ENCODE measurements around the gene NFATC1.

NFATC1 gene

GRCh38 chr18:79389689-79390088 is 6.0 kb upstream of the NFATC1 start:
- DNase-seq (ENCODE audit: low read depth in 2 of 2): no peak

GRCh38 chr18:79392226-79392625 is 3.5 kb upstream of the NFATC1 start:
- no peak for DNase-seq (ENCODE audit: low read depth in 2 of 2)

GRCh38 chr18:79393181-79393634 is 2.5 kb upstream of the NFATC1 start:
- no peak for DNase-seq (ENCODE audit: low read depth in 2 of 2)

- DNase-seq (ENCODE audit: low read depth in 2 of 2): no peak
Observed at GRCh38 chr18:79393635-79394533, 1.8 kb upstream of the NFATC1 start.

GRCh38 chr18:79394534-79395307 is 1.0 kb upstream of the NFATC1 start:
- peak; percentile 63 to 68 for DNase-seq (ENCODE audit: low read depth in 2 of 2)

GRCh38 chr18:79395308-79395640 is 456 bp upstream of the NFATC1 start:
- no peak for DNase-seq (ENCODE audit: low read depth in 2 of 2)

GRCh38 chr18:79396431-79397246 is 909 bp downstream of the NFATC1 start:
- DNase-seq (ENCODE audit: low read depth in 2 of 2): no peak

GRCh38 chr18:79397247-79397829 is 1.6 kb downstream of the NFATC1 start:
- no peak for DNase-seq (ENCODE audit: low read depth in 2 of 2)

GRCh38 chr18:79397830-79398761 is 2.4 kb downstream of the NFATC1 start:
- no peak for DNase-seq (ENCODE audit: low read depth in 2 of 2)

- no peak for DNase-seq (ENCODE audit: low read depth in 2 of 2)
Observed at GRCh38 chr18:79399275-79400081, 3.7 kb downstream of the NFATC1 start.

GRCh38 chr18:79400091-79400590 is 4.4 kb downstream of the NFATC1 start:
- peak in 1 of 2 donors; percentile 44 for DNase-seq (ENCODE audit: low read depth in 2 of 2)

GRCh38 chr18:79400591-79401381 is 5.1 kb downstream of the NFATC1 start:
- peak in 1 of 2 donors; percentile 36 for DNase-seq (ENCODE audit: low read depth in 2 of 2)

- no peak for DNase-seq (ENCODE audit: low read depth in 2 of 2)
Observed at GRCh38 chr18:79401494-79402208, 5.9 kb downstream of the NFATC1 start.

GRCh38 chr18:79402209-79402576 is 6.5 kb downstream of the NFATC1 start:
- DNase-seq (ENCODE audit: low read depth in 2 of 2): no peak

- DNase-seq (ENCODE audit: low read depth in 2 of 2): no peak
Observed at GRCh38 chr18:79402977-79403722, 7.4 kb downstream of the NFATC1 start.

- no peak for DNase-seq (ENCODE audit: low read depth in 2 of 2)
Observed at GRCh38 chr18:79403723-79404566, 8.2 kb downstream of the NFATC1 start.

All from stimulated activated CD8-positive, alpha-beta memory T cell treated with anti-CD3 and anti-CD28 coated beads, Interleukin-15, amount 100 ng/mL, for 4 hours (primary cell).